Retinal pigment epithelial cell (primary cell): ENCODE data around the gene SDHAF2.
"Not testable (repeated sequence)": the region's sequence is repeated elsewhere in the genome, so short reads cannot be mapped to it uniquely, and the experiment has no call there.

Source experiments
- DNase-seq: peaks from one replicate; pipeline ENCODE4 v3.0.0-alpha.2; 2010; ENCODE audit warnings: low read depth
- H3K4me3 ChIP-seq: 2 replicates; pipeline ENCODE4 v1.5.1; 2011; ENCODE audit warnings: mild to moderate bottlenecking, low read length, control low read depth, moderate library complexity
- CTCF ChIP-seq: conservative IDR thresholded peaks from 2 replicates; pipeline ENCODE4 v1.5.1; 2011; ENCODE audit warnings: low read depth, low read length, control low read depth, inconsistent platforms

The SDHAF2 gene

GRCh38 chr11:61429691-61430582 lies at the start of gene SDHAF2, which contains the start of gene CPSF7:
SDHAF2 (plus strand) TSS chr11:61430124; CDS start chr11:61430147, 23 bp downstream.
CPSF7 (minus strand) TSS chr11:61429975; CDS start chr11:61429235, 740 bp downstream.
- peak; percentile 75 for DNase-seq
- no peak for TF ChIP-seq CTCF
- peak within 1 kb of the TSS; percentile 100 for H3K4me3 ChIP-seq

DNA sequence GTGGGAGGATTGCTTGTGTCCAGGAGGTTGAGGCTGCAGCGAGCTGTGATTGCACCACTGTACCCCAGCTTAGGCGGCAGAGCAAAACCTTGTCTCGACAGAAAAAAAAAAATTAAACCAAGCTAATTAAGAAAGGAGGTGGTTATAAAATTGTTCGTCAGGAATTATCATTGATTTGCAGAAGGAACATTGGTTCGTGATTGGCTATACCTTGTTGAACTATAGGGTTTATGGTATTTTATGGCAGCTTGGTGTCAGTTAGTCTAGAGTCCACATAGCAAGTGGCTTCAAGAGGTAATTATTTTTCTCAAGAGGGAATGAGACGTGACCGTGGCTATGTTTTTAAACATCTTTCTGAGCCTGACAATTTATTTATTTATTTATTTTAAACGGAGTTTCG lies 49.0 kb upstream of the SDHAF2 start:
- no peak for DNase-seq
- TF ChIP-seq CTCF, result no peak
- H3K4me3 ChIP-seq, result no peak overlapping the region

DNA sequence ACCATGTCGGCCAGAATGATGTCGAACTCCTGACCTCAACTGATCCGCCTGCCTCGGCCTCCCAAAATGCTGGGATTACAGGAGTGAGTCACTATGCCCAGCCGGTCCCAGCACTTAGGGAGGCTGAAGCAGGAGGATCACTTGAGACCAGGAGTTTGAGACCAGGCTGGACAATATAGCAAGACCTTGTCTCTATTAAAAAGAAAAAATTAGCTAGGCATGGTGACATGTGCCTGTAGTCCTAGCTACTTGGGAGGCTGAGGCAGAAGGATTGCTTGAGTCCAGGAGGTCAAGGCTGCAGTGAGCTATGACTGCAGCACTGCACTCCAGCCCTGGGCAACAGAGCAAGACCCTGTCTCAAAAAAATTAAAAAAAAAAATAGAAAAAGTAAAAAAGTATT lies 46.1 kb upstream of the SDHAF2 start:
- not testable (repeated sequence) for DNase-seq

GRCh38 chr11:61384271-61385242 lies 45.4 kb upstream of the SDHAF2 start:
- no peak overlapping the region for H3K4me3 ChIP-seq
- TF ChIP-seq CTCF, result peak; percentile 18
- no peak for DNase-seq

More for the DNA sequence above, 46.1 kb upstream of the SDHAF2 start:
- not testable (repeated sequence) for H3K4me3 ChIP-seq

DNA sequence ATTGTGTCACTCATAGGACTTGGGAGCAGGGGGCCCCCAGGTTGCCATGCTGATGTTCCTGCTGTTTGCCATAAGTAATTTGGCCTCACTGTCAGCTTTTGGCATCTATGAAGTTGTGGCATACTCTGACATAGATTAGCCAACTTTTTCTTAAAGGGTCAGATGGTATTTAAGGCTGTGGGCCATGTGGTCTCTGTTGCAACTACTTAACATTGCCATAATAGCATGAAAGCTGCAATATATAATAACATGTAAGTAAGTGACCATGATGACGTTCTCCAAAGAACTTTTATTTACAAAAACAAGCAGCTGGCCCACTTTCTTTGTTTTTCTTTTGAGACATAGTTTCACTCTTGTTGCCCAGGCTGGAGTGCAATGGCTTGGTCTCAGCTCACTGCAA lies 39.8 kb upstream of the SDHAF2 start:
- no peak overlapping the region for H3K4me3 ChIP-seq
- no peak for DNase-seq
- no peak for TF ChIP-seq CTCF

GRCh38 chr11:61392981-61393595 lies 36.8 kb upstream of the SDHAF2 start:
- DNase-seq, result no peak
- H3K4me3 ChIP-seq, result peak overlapping the region; percentile 88
- peak; percentile 49 for TF ChIP-seq CTCF

DNA sequence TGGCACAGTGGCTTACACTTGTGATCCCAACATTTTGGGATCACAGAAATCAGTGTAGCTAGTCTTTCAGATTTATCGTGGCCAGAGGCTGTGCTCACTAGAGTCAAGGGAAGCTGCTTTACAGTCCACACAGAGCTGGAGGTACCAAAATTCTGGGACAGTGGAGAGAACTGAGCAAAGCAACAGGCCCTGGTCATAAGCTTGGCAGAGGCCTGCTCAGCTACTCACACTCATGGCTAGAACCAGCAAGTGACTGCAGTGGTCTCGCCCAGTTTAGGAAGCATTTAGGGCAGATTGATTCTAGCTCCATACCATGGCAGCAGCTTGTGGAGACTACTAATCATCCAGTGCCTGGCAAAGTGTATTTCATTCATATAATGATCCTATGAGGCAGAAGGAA lies 28.8 kb upstream of the SDHAF2 start:
- H3K4me3 ChIP-seq, result no peak overlapping the region
- TF ChIP-seq CTCF, result no peak
- DNase-seq, result no peak
